OCI-LY1 (cell line): ENCODE measurements around the gene NEURL3.

Experiments used
- H2AFZ ChIP-seq: fragments of 200-600 bp; sonication (generic), shearing (Covaris generic); 2 replicates; pipeline ENCODE4 v1.6.0; 2014; ENCODE audit warnings: antibody characterized with exemption, mild to moderate bottlenecking, low read length
- H3F3A ChIP-seq: fragments of 200-600 bp; sonication (generic), shearing (Covaris generic); 2 replicates; pipeline ENCODE4 v1.6.0; 2014; ENCODE audit warnings: mild to moderate bottlenecking, antibody characterized with exemption, low read length, moderate library complexity; ENCODE audit not compliant: insufficient read depth
- H3K27ac ChIP-seq: fragments of 200-600 bp; sonication (generic); 2 replicates; pipeline ENCODE4 v1.5.1; 2014; ENCODE audit warnings: low read length, mixed run types, mild to moderate bottlenecking, low read depth; ENCODE audit not compliant: poor library complexity, severe bottlenecking
- H3K27me3 ChIP-seq: fragments of 200-600 bp; sonication (generic); 2 replicates; pipeline ENCODE4 v1.6.0; 2014; ENCODE audit warnings: antibody characterized with exemption, mild to moderate bottlenecking, low read length, moderate library complexity; ENCODE audit not compliant: insufficient read depth
- H3K36me3 ChIP-seq: fragments of 200-600 bp; sonication (generic); 2 replicates; pipeline ENCODE4 v1.6.1; 2014; ENCODE audit warnings: mild to moderate bottlenecking, antibody characterized with exemption, low read length, moderate library complexity, mixed read lengths; ENCODE audit not compliant: insufficient read depth
- H3K4me1 ChIP-seq: fragments of 200-600 bp; sonication (generic); 2 replicates; pipeline ENCODE4 v1.5.1; 2014; ENCODE audit warnings: mild to moderate bottlenecking, low read length, moderate library complexity; ENCODE audit not compliant: insufficient read depth, severe bottlenecking
- H3K4me2 ChIP-seq: fragments of 200-600 bp; sonication (generic), shearing (Covaris generic); 2 replicates; pipeline ENCODE4 v1.6.1; 2014; ENCODE audit warnings: low read length
- H3K4me3 ChIP-seq: fragments of 200-600 bp; sonication (generic); 2 replicates; pipeline ENCODE4 v1.5.1; 2014; ENCODE audit warnings: low read length, low read depth, mild to moderate bottlenecking, mixed read lengths; ENCODE audit not compliant: poor library complexity, severe bottlenecking
- H3K79me2 ChIP-seq: fragments of 200-600 bp; shearing (Covaris generic); 2 replicates; pipeline ENCODE4 v1.6.1; 2016; ENCODE audit warnings: mixed run types, low read length, mixed read lengths; ENCODE audit not compliant: insufficient read depth
- H3K9ac ChIP-seq: fragments of 200-600 bp; sonication (generic), shearing (Covaris generic); 2 replicates; pipeline ENCODE4 v1.6.1; 2014; ENCODE audit warnings: mild to moderate bottlenecking, low read length, mixed read lengths
- H3K9me2 ChIP-seq: fragments of 200-600 bp; sonication (generic), shearing (Covaris generic); 2 replicates; pipeline ENCODE4 v1.6.1; 2014; ENCODE audit warnings: low read depth, mild to moderate bottlenecking, low read length, mixed read lengths
- H3K9me3 ChIP-seq: fragments of 200-600 bp; shearing (Covaris generic); 2 replicates; pipeline ENCODE4 v1.6.1; 2014; ENCODE audit warnings: low read length, mixed read lengths
- H4K20me1 ChIP-seq: fragments of 200-600 bp; sonication (generic), shearing (Covaris generic); 2 replicates; pipeline ENCODE4 v1.6.0; 2016; ENCODE audit warnings: mild to moderate bottlenecking, low read length; ENCODE audit not compliant: insufficient read depth
- CTCF ChIP-seq: fragments of 200-600 bp; sonication (generic), shearing (Covaris generic); IDR thresholded peaks from 2 replicates; pipeline ENCODE4 v1.5.1; 2017; ENCODE audit warnings: mild to moderate bottlenecking, antibody characterized with exemption, low read length, moderate library complexity, mixed read lengths
- EZH2 ChIP-seq: fragments of 200-600 bp; sonication (generic), shearing (Covaris generic); IDR thresholded peaks from 2 replicates; pipeline ENCODE4 v1.8.0; 2017; ENCODE audit warnings: borderline replicate concordance, mixed run types, mild to moderate bottlenecking, antibody characterized with exemption, low read length, moderate library complexity, mixed read lengths

NEURL3 gene

GRCh38 chr2:96523659-96524481 is 18.7 kb upstream of the NEURL3 start:
- H3K9ac ChIP-seq = no peak overlapping the region
- H4K20me1 ChIP-seq = no peaks in the 10 kb centered on the region
- peaks cover 25% of the 10 kb centered on the region for H3K27me3 ChIP-seq
- H3F3A ChIP-seq = no peaks in the 10 kb centered on the region
- H3K4me3 ChIP-seq = no peak overlapping the region
- no peaks in the 10 kb centered on the region for H3K9me2 ChIP-seq
- no peaks in the 10 kb centered on the region for H3K79me2 ChIP-seq
- H3K9me3 ChIP-seq = no peaks in the 10 kb centered on the region
- peaks cover 4% of the 10 kb centered on the region for H3K4me1 ChIP-seq
- TF ChIP-seq EZH2 (no peak), CTCF (no peak)
- no peak overlapping the region for H2AFZ ChIP-seq
- no peak overlapping the region for H3K4me2 ChIP-seq
- no peaks in the 10 kb centered on the region; the same call in 1 of the 2 replicates for H3K36me3 ChIP-seq
- H3K27ac ChIP-seq = no peak overlapping the region

DNA sequence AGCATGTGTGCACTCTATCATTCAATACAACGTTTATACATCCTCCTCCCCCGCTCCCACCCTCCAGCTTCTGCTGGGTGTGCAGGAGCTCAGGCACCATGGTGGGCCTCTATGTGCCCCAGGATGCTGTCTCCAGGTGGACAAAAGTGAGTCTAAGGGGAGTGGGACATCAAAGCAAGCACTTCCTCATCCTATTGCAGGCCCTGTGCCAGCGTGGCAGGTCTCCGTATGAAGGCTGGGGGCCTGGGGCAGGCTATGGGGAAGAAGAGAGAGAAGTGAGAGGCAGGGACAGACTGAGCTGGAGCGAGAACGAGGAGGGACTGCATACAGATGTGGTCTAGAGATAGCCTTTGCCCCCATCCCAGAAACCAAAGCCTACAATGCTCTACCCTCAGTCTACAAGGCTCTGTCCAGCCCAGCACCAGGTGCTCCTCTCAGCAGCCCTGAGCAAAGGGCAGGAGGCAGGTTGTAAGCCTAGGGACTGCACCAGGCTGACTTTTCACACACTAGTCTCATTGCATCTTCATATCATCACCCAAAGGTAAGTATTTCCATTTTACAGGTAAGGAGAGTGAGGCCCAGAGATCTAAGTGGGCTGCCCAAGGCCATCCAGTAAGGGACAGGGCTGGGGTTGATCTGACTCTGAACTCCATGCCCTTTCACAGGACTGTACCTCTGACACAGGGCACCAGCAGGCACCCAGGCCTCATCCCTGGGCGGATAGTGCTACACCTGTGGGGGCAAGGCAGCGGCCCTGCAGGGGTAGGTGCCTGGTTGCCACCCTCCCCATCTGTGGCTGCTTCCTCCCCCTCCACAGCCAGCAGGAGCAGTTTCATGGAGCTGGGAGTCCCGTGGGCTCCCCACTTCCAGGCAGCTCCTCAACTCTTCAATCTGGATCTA is 17.4 kb upstream of the NEURL3 start:
- no peaks in the 10 kb centered on the region for H3K9me2 ChIP-seq
- H3K27me3 ChIP-seq = peaks cover 25% of the 10 kb centered on the region
- H2AFZ ChIP-seq = no peak overlapping the region
- H3F3A ChIP-seq = no peaks in the 10 kb centered on the region
- no peak overlapping the region for H3K4me3 ChIP-seq
- H3K4me2 ChIP-seq = no peak overlapping the region
- no peaks in the 10 kb centered on the region for H4K20me1 ChIP-seq
- H3K27ac ChIP-seq = no peak overlapping the region
- H3K9ac ChIP-seq = no peak overlapping the region
- H3K79me2 ChIP-seq = no peaks in the 10 kb centered on the region
- peaks cover 4% of the 10 kb centered on the region for H3K4me1 ChIP-seq
- H3K36me3 ChIP-seq = no peaks in the 10 kb centered on the region; the same call in 1 of the 2 replicates
- H3K9me3 ChIP-seq = peaks cover 1% of the 10 kb centered on the region; the same call in 1 of the 2 replicates
- TF ChIP-seq EZH2 (no peak), CTCF (no peak)

DNA sequence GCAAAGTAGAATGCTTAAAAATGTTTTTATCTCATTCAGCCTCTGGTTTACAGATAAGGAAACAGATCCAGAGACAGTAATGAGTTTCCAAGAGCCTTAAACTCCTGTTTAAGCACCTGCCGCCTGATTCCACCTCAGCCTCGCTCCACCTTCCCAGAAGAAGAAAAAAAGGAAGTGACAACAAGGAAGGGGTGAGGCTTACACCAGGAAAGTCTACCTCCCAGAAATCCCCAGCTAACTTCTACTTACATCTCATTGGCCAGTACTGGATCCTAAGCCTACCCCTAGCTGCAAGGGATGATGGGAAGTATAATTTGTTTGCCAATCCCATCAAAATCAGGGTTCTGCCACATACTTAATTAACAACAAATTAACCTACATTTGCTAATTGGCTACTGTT is 16.1 kb upstream of the NEURL3 start:
- Histone ChIP-seq H3K27ac (no peak overlapping the region), H3K4me1 (no peaks in the 10 kb centered on the region), H3K9me3 (peaks cover 8% of the 10 kb centered on the region; the same call in 1 of the 2 replicates), H3K4me2 (no peak overlapping the region), H4K20me1 (no peaks in the 10 kb centered on the region), H3K36me3 (no peaks in the 10 kb centered on the region; the same call in 1 of the 2 replicates), H3K27me3 (peaks cover 16% of the 10 kb centered on the region), H3K9me2 (no peaks in the 10 kb centered on the region), H3F3A (no peaks in the 10 kb centered on the region), H2AFZ (no peak overlapping the region), H3K4me3 (no peak overlapping the region), H3K9ac (no peak overlapping the region), H3K79me2 (no peaks in the 10 kb centered on the region)
- TF ChIP-seq EZH2 (no peak), CTCF (no peak)
